ENCODE measurements around the gene OR10H2. TPM values are rescaled to one million over a fixed set of nuclear protein-coding genes. Genes with fewer than 3 reads are reported as not detected.
"Not testable (repeated sequence)": the region's sequence is repeated elsewhere in the genome, so short reads cannot be mapped to it uniquely, and the experiment has no call there.

Gene OR10H2
- not detected for polyA plus RNA-seq (2013)

- Histone ChIP-seq H3K4me1 (ENCODE audit: control extremely low read depth in 1 of 4, control insufficient read depth in 4 of 4, insufficient read depth in 4 of 4, low read length in 3 of 4) (no peaks in the 10 kb centered on the region), H3K27me3 (replicated peaks in 2 of 5; ENCODE audit: control insufficient read depth in 4 of 5, insufficient read depth in 5 of 5, low read length in 4 of 5) (peaks cover 0 to 38% (median 14%) of the 10 kb centered on the region in 5 experiments), H3K9me3 (ENCODE audit: control extremely low read depth in 1 of 5, control insufficient read depth in 4 of 5, insufficient read depth in 2 of 5, low read depth in 1 of 5, low read length in 4 of 5) (no peaks in the 10 kb centered on the region), H3K36me3 (ENCODE audit: control insufficient read depth in 4 of 4, insufficient read depth in 4 of 4, low read length in 3 of 4) (no peaks in the 10 kb centered on the region), H3K4me3 (ENCODE audit: control insufficient read depth in 1 of 7, extremely low read depth in 1 of 7, insufficient read depth in 4 of 7, low read depth in 2 of 7, low read length in 6 of 7) (no peak within 1 kb of the TSS), H3K27ac (ENCODE audit: insufficient read depth in 1 of 2, low read depth in 1 of 2, low read length in 2 of 2, poor library complexity in 1 of 2, severe bottlenecking in 2 of 2) (no peak within 1 kb of the TSS)
- POLR2A ChIA-PET, result no interaction called here
- WGBS (ENCODE audit: insufficient coverage), result 68% methylated on average over 3 of the region's 5 CpGs
- DNase-seq, result no peak
- CTCF ChIA-PET, result no interaction called here
These were observed at the start of gene OR10H2 for GRCh38 chr19:15727724-15728123. TSS of gene OR10H2 (plus strand) at chr19:15728024. CDS start at chr19:15728044, 20 bp downstream.

- Histone ChIP-seq H3K36me3 (ENCODE audit: control insufficient read depth in 4 of 4, insufficient read depth in 4 of 4, low read length in 3 of 4) (no peaks in the 10 kb centered on the region), H3K4me3 (ENCODE audit: control insufficient read depth in 1 of 7, extremely low read depth in 1 of 7, insufficient read depth in 4 of 7, low read depth in 2 of 7, low read length in 6 of 7) (no peak overlapping the region), H3K27me3 (replicated peaks in 2 of 5; ENCODE audit: control insufficient read depth in 4 of 5, insufficient read depth in 5 of 5, low read length in 4 of 5) (peaks cover 0 to 16% (median 2%) of the 10 kb centered on the region in 5 experiments), H3K4me1 (ENCODE audit: control extremely low read depth in 1 of 4, control insufficient read depth in 4 of 4, insufficient read depth in 4 of 4, low read length in 3 of 4) (peaks cover 0 to 5% (median 0%) of the 10 kb centered on the region in 4 experiments), H3K9me3 (ENCODE audit: control extremely low read depth in 1 of 5, control insufficient read depth in 4 of 5, insufficient read depth in 2 of 5, low read depth in 1 of 5, low read length in 4 of 5) (no peaks in the 10 kb centered on the region), H3K27ac (ENCODE audit: insufficient read depth in 1 of 2, low read depth in 1 of 2, low read length in 2 of 2, poor library complexity in 1 of 2, severe bottlenecking in 2 of 2) (no peak overlapping the region)
- WGBS (ENCODE audit: insufficient coverage), result no CpG with 5 or more reads among the region's 4 CpGs
- DNase-seq, result no peak
- CTCF ChIA-PET, result interaction anchor here (1.1 to 1.4 kb wide), 2 partner anchors 11 to 44 kb away, joined by 3 read pairs; no protein-coding TSS in a partner anchor
- POLR2A ChIA-PET, result no interaction called here
These were observed 48.7 kb upstream of the OR10H2 start for GRCh38 chr19:15679089-15679488.

- H3K4me3 ChIP-seq (ENCODE audit: control insufficient read depth in 1 of 7, extremely low read depth in 1 of 7, insufficient read depth in 4 of 7, low read depth in 2 of 7, low read length in 6 of 7); DNase-seq; H3K36me3 ChIP-seq (ENCODE audit: control insufficient read depth in 4 of 4, insufficient read depth in 4 of 4, low read length in 3 of 4); H3K27ac ChIP-seq (ENCODE audit: insufficient read depth in 1 of 2, low read depth in 1 of 2, low read length in 2 of 2, poor library complexity in 1 of 2, severe bottlenecking in 2 of 2); H3K9me3 ChIP-seq (ENCODE audit: control extremely low read depth in 1 of 5, control insufficient read depth in 4 of 5, insufficient read depth in 2 of 5, low read depth in 1 of 5, low read length in 4 of 5); H3K4me1 ChIP-seq (ENCODE audit: control extremely low read depth in 1 of 4, control insufficient read depth in 4 of 4, insufficient read depth in 4 of 4, low read length in 3 of 4); POLR2A ChIA-PET: not testable (repeated sequence)
- CTCF ChIA-PET, result interaction anchor here (1.1 to 1.4 kb wide), 2 partner anchors 10 to 45 kb away, joined by 3 read pairs; no protein-coding TSS in a partner anchor
- 70% methylated on average over 2 of the region's 4 CpGs for WGBS (ENCODE audit: insufficient coverage)
- H3K27me3 ChIP-seq (replicated peaks in 2 of 5; ENCODE audit: control insufficient read depth in 4 of 5, insufficient read depth in 5 of 5, low read length in 4 of 5), result peaks cover 0 to 16% (median 2%) of the 10 kb centered on the region in 5 experiments
These were observed 48.0 kb upstream of the OR10H2 start for GRCh38 chr19:15679865-15680264.

GRCh38 chr19:15680478-15681322, 47.1 kb upstream of the OR10H2 start:
- Histone ChIP-seq H3K27ac (ENCODE audit: insufficient read depth in 1 of 2, low read depth in 1 of 2, low read length in 2 of 2, poor library complexity in 1 of 2, severe bottlenecking in 2 of 2) (no peak overlapping the region), H3K4me1 (ENCODE audit: control extremely low read depth in 1 of 4, control insufficient read depth in 4 of 4, insufficient read depth in 4 of 4, low read length in 3 of 4) (peaks cover 0 to 2% (median 0%) of the 10 kb centered on the region in 4 experiments), H3K4me3 (ENCODE audit: control insufficient read depth in 1 of 7, extremely low read depth in 1 of 7, insufficient read depth in 4 of 7, low read depth in 2 of 7, low read length in 6 of 7) (no peak overlapping the region), H3K27me3 (replicated peaks in 2 of 5; ENCODE audit: control insufficient read depth in 4 of 5, insufficient read depth in 5 of 5, low read length in 4 of 5) (peaks cover 0 to 16% (median 2%) of the 10 kb centered on the region in 5 experiments), H3K36me3 (ENCODE audit: control insufficient read depth in 4 of 4, insufficient read depth in 4 of 4, low read length in 3 of 4) (no peaks in the 10 kb centered on the region), H3K9me3 (ENCODE audit: control extremely low read depth in 1 of 5, control insufficient read depth in 4 of 5, insufficient read depth in 2 of 5, low read depth in 1 of 5, low read length in 4 of 5) (no peaks in the 10 kb centered on the region)
- ChIA-PET CTCF (no interaction called here), POLR2A (no interaction called here)
- 68% methylated on average over 7 of the region's 8 CpGs for WGBS (ENCODE audit: insufficient coverage)
- DNase-seq, result no peak

GRCh38 chr19:15683411-15683810, 44.4 kb upstream of the OR10H2 start:
- WGBS (ENCODE audit: insufficient coverage), result 76% methylated on average over 8 of the region's 10 CpGs
- Histone ChIP-seq H3K4me1 (ENCODE audit: control extremely low read depth in 1 of 4, control insufficient read depth in 4 of 4, insufficient read depth in 4 of 4, low read length in 3 of 4) (no peaks in the 10 kb centered on the region), H3K27me3 (replicated peaks in 2 of 5; ENCODE audit: control insufficient read depth in 4 of 5, insufficient read depth in 5 of 5, low read length in 4 of 5) (peaks cover 0 to 21% (median 2%) of the 10 kb centered on the region in 5 experiments), H3K36me3 (ENCODE audit: control insufficient read depth in 4 of 4, insufficient read depth in 4 of 4, low read length in 3 of 4) (no peaks in the 10 kb centered on the region), H3K27ac (ENCODE audit: insufficient read depth in 1 of 2, low read depth in 1 of 2, low read length in 2 of 2, poor library complexity in 1 of 2, severe bottlenecking in 2 of 2) (no peak overlapping the region), H3K4me3 (ENCODE audit: control insufficient read depth in 1 of 7, extremely low read depth in 1 of 7, insufficient read depth in 4 of 7, low read depth in 2 of 7, low read length in 6 of 7) (no peak overlapping the region), H3K9me3 (ENCODE audit: control extremely low read depth in 1 of 5, control insufficient read depth in 4 of 5, insufficient read depth in 2 of 5, low read depth in 1 of 5, low read length in 4 of 5) (peaks cover 0 to 7% (median 0%) of the 10 kb centered on the region in 5 experiments)
- ChIA-PET CTCF (no interaction called here), POLR2A (no interaction called here)
- DNase-seq, result no peak

- DNase-seq, result peak in 2 of 3 donors; percentile 48 to 50
- Histone ChIP-seq H3K27me3 (replicated peaks in 2 of 5; ENCODE audit: control insufficient read depth in 4 of 5, insufficient read depth in 5 of 5, low read length in 4 of 5) (peaks cover 0 to 21% (median 2%) of the 10 kb centered on the region in 5 experiments), H3K4me3 (ENCODE audit: control insufficient read depth in 1 of 7, extremely low read depth in 1 of 7, insufficient read depth in 4 of 7, low read depth in 2 of 7, low read length in 6 of 7) (no peak overlapping the region), H3K36me3 (ENCODE audit: control insufficient read depth in 4 of 4, insufficient read depth in 4 of 4, low read length in 3 of 4) (no peaks in the 10 kb centered on the region), H3K4me1 (ENCODE audit: control extremely low read depth in 1 of 4, control insufficient read depth in 4 of 4, insufficient read depth in 4 of 4, low read length in 3 of 4) (no peaks in the 10 kb centered on the region), H3K9me3 (ENCODE audit: control extremely low read depth in 1 of 5, control insufficient read depth in 4 of 5, insufficient read depth in 2 of 5, low read depth in 1 of 5, low read length in 4 of 5) (peaks cover 0 to 8% (median 2%) of the 10 kb centered on the region in 5 experiments), H3K27ac (ENCODE audit: insufficient read depth in 1 of 2, low read depth in 1 of 2, low read length in 2 of 2, poor library complexity in 1 of 2, severe bottlenecking in 2 of 2) (no peak overlapping the region)
- POLR2A ChIA-PET, result no interaction called here
- CTCF ChIA-PET, result no interaction called here
- 35% methylated on average over 9 of the region's 9 CpGs for WGBS (ENCODE audit: insufficient coverage)
These were observed 43.0 kb upstream of the OR10H2 start for GRCh38 chr19:15684828-15685227.

GRCh38 chr19:15696654-15697194, 31.1 kb upstream of the OR10H2 start:
- ChIA-PET CTCF (interaction anchor here (1.0 kb wide), 1 partner anchor 9 kb away, joined by 3 read pairs; no protein-coding TSS in a partner anchor), POLR2A (no interaction called here)
- H3K27ac ChIP-seq (ENCODE audit: insufficient read depth in 1 of 2, low read depth in 1 of 2, low read length in 2 of 2, poor library complexity in 1 of 2, severe bottlenecking in 2 of 2), result no peak overlapping the region

More at GRCh38 chr19:15696654-15697194, 31.1 kb upstream of the OR10H2 start:
- Histone ChIP-seq H3K36me3 (ENCODE audit: control insufficient read depth in 4 of 4, insufficient read depth in 4 of 4, low read length in 3 of 4) (no peaks in the 10 kb centered on the region), H3K27me3 (replicated peaks in 2 of 5; ENCODE audit: control insufficient read depth in 4 of 5, insufficient read depth in 5 of 5, low read length in 4 of 5) (peaks cover 0 to 8% (median 0%) of the 10 kb centered on the region in 5 experiments), H3K9me3 (ENCODE audit: control extremely low read depth in 1 of 5, control insufficient read depth in 4 of 5, insufficient read depth in 2 of 5, low read depth in 1 of 5, low read length in 4 of 5) (no peaks in the 10 kb centered on the region), H3K4me3 (ENCODE audit: control insufficient read depth in 1 of 7, extremely low read depth in 1 of 7, insufficient read depth in 4 of 7, low read depth in 2 of 7, low read length in 6 of 7) (no peak overlapping the region), H3K4me1 (ENCODE audit: control extremely low read depth in 1 of 4, control insufficient read depth in 4 of 4, insufficient read depth in 4 of 4, low read length in 3 of 4) (peaks cover 0 to 7% (median 2%) of the 10 kb centered on the region in 4 experiments)
- WGBS (ENCODE audit: insufficient coverage), result 68% methylated on average over 15 of the region's 19 CpGs
- no peak for DNase-seq

All from common myeloid progenitor, CD34-positive (primary cell).